OCI-LY1 (cell line): ENCODE results near the gene CNPPD1.

ENCODE experiments used
- H2AFZ ChIP-seq: fragments of 200-600 bp; sonication (generic), shearing (Covaris generic); 2 replicates; pipeline ENCODE4 v1.6.0; 2014; ENCODE audit warnings: antibody characterized with exemption, mild to moderate bottlenecking, low read length
- H3F3A ChIP-seq: fragments of 200-600 bp; sonication (generic), shearing (Covaris generic); 2 replicates; pipeline ENCODE4 v1.6.0; 2014; ENCODE audit warnings: mild to moderate bottlenecking, antibody characterized with exemption, low read length, moderate library complexity; ENCODE audit not compliant: insufficient read depth
- H3K27ac ChIP-seq: fragments of 200-600 bp; sonication (generic); 2 replicates; pipeline ENCODE4 v1.5.1; 2014; ENCODE audit warnings: low read length, mixed run types, mild to moderate bottlenecking, low read depth; ENCODE audit not compliant: poor library complexity, severe bottlenecking
- H3K27me3 ChIP-seq: fragments of 200-600 bp; sonication (generic); 2 replicates; pipeline ENCODE4 v1.6.0; 2014; ENCODE audit warnings: antibody characterized with exemption, mild to moderate bottlenecking, low read length, moderate library complexity; ENCODE audit not compliant: insufficient read depth
- H3K36me3 ChIP-seq: fragments of 200-600 bp; sonication (generic); 2 replicates; pipeline ENCODE4 v1.6.1; 2014; ENCODE audit warnings: mild to moderate bottlenecking, antibody characterized with exemption, low read length, moderate library complexity, mixed read lengths; ENCODE audit not compliant: insufficient read depth
- H3K4me1 ChIP-seq: fragments of 200-600 bp; sonication (generic); 2 replicates; pipeline ENCODE4 v1.5.1; 2014; ENCODE audit warnings: mild to moderate bottlenecking, low read length, moderate library complexity; ENCODE audit not compliant: insufficient read depth, severe bottlenecking
- H3K4me2 ChIP-seq: fragments of 200-600 bp; sonication (generic), shearing (Covaris generic); 2 replicates; pipeline ENCODE4 v1.6.1; 2014; ENCODE audit warnings: low read length
- H3K4me3 ChIP-seq: fragments of 200-600 bp; sonication (generic); 2 replicates; pipeline ENCODE4 v1.5.1; 2014; ENCODE audit warnings: low read length, low read depth, mild to moderate bottlenecking, mixed read lengths; ENCODE audit not compliant: poor library complexity, severe bottlenecking
- H3K79me2 ChIP-seq: fragments of 200-600 bp; shearing (Covaris generic); 2 replicates; pipeline ENCODE4 v1.6.1; 2016; ENCODE audit warnings: mixed run types, low read length, mixed read lengths; ENCODE audit not compliant: insufficient read depth
- H3K9ac ChIP-seq: fragments of 200-600 bp; sonication (generic), shearing (Covaris generic); 2 replicates; pipeline ENCODE4 v1.6.1; 2014; ENCODE audit warnings: mild to moderate bottlenecking, low read length, mixed read lengths
- H3K9me2 ChIP-seq: fragments of 200-600 bp; sonication (generic), shearing (Covaris generic); 2 replicates; pipeline ENCODE4 v1.6.1; 2014; ENCODE audit warnings: low read depth, mild to moderate bottlenecking, low read length, mixed read lengths
- H3K9me3 ChIP-seq: fragments of 200-600 bp; shearing (Covaris generic); 2 replicates; pipeline ENCODE4 v1.6.1; 2014; ENCODE audit warnings: low read length, mixed read lengths
- H4K20me1 ChIP-seq: fragments of 200-600 bp; sonication (generic), shearing (Covaris generic); 2 replicates; pipeline ENCODE4 v1.6.0; 2016; ENCODE audit warnings: mild to moderate bottlenecking, low read length; ENCODE audit not compliant: insufficient read depth
- EZH2 ChIP-seq: fragments of 200-600 bp; sonication (generic), shearing (Covaris generic); IDR thresholded peaks from 2 replicates; pipeline ENCODE4 v1.8.0; 2017; ENCODE audit warnings: borderline replicate concordance, mixed run types, mild to moderate bottlenecking, antibody characterized with exemption, low read length, moderate library complexity, mixed read lengths
- TF ChIP-seq, protein P1 (sequence below): fragments of 200-600 bp; sonication (generic), shearing (Covaris generic); IDR thresholded peaks from 2 replicates; pipeline ENCODE4 v1.5.1; 2017; ENCODE audit warnings: mild to moderate bottlenecking, antibody characterized with exemption, low read length, moderate library complexity, mixed read lengths

CNPPD1 gene

DNA sequence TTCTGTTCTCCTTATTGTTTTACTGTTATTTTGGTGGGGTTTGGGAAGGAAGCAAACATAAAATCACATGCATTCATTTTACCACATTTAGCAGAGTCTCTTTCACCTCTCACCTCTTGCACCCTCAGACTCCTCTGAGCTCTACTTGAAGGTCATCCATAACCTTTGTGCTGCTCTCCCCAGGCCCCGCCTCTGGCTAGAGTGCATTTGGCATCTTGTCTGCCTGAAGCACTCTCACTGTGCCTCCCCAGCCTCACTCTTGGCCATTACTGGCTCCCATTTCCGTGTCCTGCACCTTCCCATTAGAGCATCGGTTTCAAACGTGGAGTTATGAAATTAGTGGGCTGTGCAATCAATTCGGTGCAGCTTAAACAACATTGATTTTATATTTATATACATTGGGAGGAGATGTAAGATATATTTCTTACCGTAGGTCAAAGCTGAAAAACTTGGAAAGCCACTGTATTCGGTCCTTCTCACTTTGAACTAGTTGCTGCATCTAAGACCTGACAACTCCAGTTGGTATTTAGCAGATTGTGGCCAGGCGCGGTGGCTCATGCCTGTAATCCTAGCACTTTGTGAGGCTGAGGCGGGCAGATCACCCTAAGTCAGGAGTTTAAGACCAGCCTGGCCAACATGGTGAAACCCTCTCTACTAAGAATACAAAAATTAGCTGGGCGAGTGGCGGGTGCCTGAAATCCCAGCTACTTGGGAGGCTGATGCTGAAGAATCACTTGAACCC, 22.9 kb upstream of the CNPPD1 start:
- H3K9me2 ChIP-seq = no peaks in the 10 kb centered on the region
- no peak overlapping the region for H2AFZ ChIP-seq
- no peak overlapping the region for H3K27ac ChIP-seq
- no peaks in the 10 kb centered on the region for H3F3A ChIP-seq
- H3K79me2 ChIP-seq = no peaks in the 10 kb centered on the region
- no peaks in the 10 kb centered on the region for H3K36me3 ChIP-seq
- no peak overlapping the region for H3K9ac ChIP-seq
- no peaks in the 10 kb centered on the region for H4K20me1 ChIP-seq
- H3K27me3 ChIP-seq = no peaks in the 10 kb centered on the region
- H3K4me3 ChIP-seq = no peak overlapping the region
- no peaks in the 10 kb centered on the region for H3K9me3 ChIP-seq
- H3K4me2 ChIP-seq = no peak overlapping the region
- TF ChIP-seq EZH2 = no peak
- H3K4me1 ChIP-seq = no peaks in the 10 kb centered on the region

DNA sequence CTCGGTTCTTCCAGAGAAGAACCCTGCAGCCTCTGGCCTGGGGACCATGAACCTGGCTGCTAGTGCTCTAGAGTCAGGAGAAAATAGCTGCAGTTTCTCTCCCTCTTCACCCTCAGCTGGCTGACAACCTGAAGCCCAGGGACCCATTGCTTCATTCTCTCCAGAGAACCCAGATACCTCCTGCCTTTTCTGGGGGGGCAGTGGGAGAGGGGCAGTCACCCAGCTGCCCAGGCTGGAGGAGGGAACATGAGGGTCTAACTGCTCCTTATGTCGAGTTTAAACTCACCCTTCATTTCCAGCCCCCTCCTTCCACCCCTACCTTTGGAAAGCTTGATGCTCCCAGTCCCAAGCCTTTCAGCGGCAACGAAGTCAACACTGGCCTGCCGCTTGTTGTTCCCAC, 22.2 kb upstream of the CNPPD1 start:
- no peak for TF ChIP-seq EZH2
- TF ChIP-seq, protein P1, sequence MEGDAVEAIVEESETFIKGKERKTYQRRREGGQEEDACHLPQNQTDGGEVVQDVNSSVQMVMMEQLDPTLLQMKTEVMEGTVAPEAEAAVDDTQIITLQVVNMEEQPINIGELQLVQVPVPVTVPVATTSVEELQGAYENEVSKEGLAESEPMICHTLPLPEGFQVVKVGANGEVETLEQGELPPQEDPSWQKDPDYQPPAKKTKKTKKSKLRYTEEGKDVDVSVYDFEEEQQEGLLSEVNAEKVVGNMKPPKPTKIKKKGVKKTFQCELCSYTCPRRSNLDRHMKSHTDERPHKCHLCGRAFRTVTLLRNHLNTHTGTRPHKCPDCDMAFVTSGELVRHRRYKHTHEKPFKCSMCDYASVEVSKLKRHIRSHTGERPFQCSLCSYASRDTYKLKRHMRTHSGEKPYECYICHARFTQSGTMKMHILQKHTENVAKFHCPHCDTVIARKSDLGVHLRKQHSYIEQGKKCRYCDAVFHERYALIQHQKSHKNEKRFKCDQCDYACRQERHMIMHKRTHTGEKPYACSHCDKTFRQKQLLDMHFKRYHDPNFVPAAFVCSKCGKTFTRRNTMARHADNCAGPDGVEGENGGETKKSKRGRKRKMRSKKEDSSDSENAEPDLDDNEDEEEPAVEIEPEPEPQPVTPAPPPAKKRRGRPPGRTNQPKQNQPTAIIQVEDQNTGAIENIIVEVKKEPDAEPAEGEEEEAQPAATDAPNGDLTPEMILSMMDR = no peak
- H3F3A ChIP-seq = no peaks in the 10 kb centered on the region
- no peaks in the 10 kb centered on the region for H3K9me2 ChIP-seq
- no peaks in the 10 kb centered on the region for H4K20me1 ChIP-seq
- no peaks in the 10 kb centered on the region for H3K36me3 ChIP-seq
- H2AFZ ChIP-seq = no peak overlapping the region
- no peak overlapping the region for H3K4me3 ChIP-seq
- H3K4me1 ChIP-seq = no peaks in the 10 kb centered on the region
- H3K9me3 ChIP-seq = no peaks in the 10 kb centered on the region
- no peak overlapping the region for H3K27ac ChIP-seq
- H3K4me2 ChIP-seq = no peak overlapping the region
- no peaks in the 10 kb centered on the region for H3K27me3 ChIP-seq
- no peak overlapping the region for H3K9ac ChIP-seq
- no peaks in the 10 kb centered on the region for H3K79me2 ChIP-seq

DNA sequence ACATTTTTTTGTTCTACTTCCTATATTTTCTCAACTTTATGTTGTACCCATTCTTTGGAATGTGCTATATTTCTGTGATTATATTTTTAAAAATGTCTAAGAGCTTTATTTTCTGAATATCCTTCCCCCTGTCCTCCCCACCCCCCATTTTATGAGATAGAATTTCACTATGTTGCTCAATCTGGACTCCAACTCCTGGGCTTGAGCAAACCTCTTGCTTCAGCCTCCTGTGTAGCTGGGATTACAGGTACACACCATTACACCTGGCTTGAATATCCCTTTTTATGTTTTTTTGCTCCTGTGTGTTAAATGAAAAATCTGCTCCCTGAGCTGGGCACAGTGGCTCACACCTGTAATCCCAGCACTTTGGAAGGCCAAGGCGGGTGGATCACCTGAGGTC, 20.7 kb upstream of the CNPPD1 start:
- no peaks in the 10 kb centered on the region for H3K36me3 ChIP-seq
- no peaks in the 10 kb centered on the region for H3K9me3 ChIP-seq
- no peak overlapping the region for H3K4me3 ChIP-seq
- H3K79me2 ChIP-seq = no peaks in the 10 kb centered on the region
- no peaks in the 10 kb centered on the region for H3F3A ChIP-seq
- no peaks in the 10 kb centered on the region for H3K9me2 ChIP-seq
- H3K4me2 ChIP-seq = no peak overlapping the region
- H3K27me3 ChIP-seq = no peaks in the 10 kb centered on the region
- no peaks in the 10 kb centered on the region for H4K20me1 ChIP-seq
- H2AFZ ChIP-seq = no peak overlapping the region
- H3K27ac ChIP-seq = no peak overlapping the region
- no peaks in the 10 kb centered on the region for H3K4me1 ChIP-seq
- TF ChIP-seq EZH2 = no peak
- TF ChIP-seq, protein P1 = no peak
- H3K9ac ChIP-seq = no peak overlapping the region
